Bronchial epithelial cell (primary cell): Measurements from ENCODE around the gene EAF1. TPM values are rescaled to one million over a fixed set of nuclear protein-coding genes. Genes with fewer than 3 reads are reported as not detected.
A peak's percentile ranks its signal among the peaks of the same experiment; 100 is the strongest.
"Not testable (repeated sequence)": the region's sequence is repeated elsewhere in the genome, so short reads cannot be mapped to it uniquely, and the experiment has no call there.

Experiments
- DNase-seq: peaks from one replicate; pipeline ENCODE4 v3.0.0-alpha.2; 2010; ENCODE audit warnings: low read depth
- FAIRE-seq: peaks from 2 replicates; lab custom pipeline; 2011; peaks lifted over from hg19 to GRCh38; lab: Jason Lieb, UNC
- H3K27me3 ChIP-seq: 2 replicates; pipeline ENCODE4 v1.5.1; 2011; ENCODE audit warnings: low read length; ENCODE audit not compliant: control insufficient read depth, insufficient read depth
- H3K36me3 ChIP-seq: 2 replicates; pipeline ENCODE4 v1.5.1; 2011; ENCODE audit warnings: low read length; ENCODE audit not compliant: control insufficient read depth, insufficient read depth
- H3K4me3 ChIP-seq: 2 replicates; pipeline ENCODE4 v1.5.1; 2011; ENCODE audit warnings: mild to moderate bottlenecking, low read depth, low read length, control low read depth
- total RNA-seq: library from RNA; depleted of rRNA; stranded (reverse); fragments of >200 nt; gene quantifications from 2 replicates; pipeline ENCODE4 v1.2.1, GENCODE V29; 2014
- TF ChIP-seq, protein P1 (sequence below): IDR thresholded peaks from 2 replicates; pipeline ENCODE4 v1.5.1; 2011; ENCODE audit warnings: mild to moderate bottlenecking, moderate library complexity, low read length, control low read depth, inconsistent platforms; ENCODE audit not compliant: insufficient read depth, severe bottlenecking

The EAF1 gene
- total RNA-seq: 34.0 and 34.2 TPM in 2 replicates

- peak within 1 kb of the TSS; percentile 93 for H3K4me3 ChIP-seq
- TF ChIP-seq, protein P1, sequence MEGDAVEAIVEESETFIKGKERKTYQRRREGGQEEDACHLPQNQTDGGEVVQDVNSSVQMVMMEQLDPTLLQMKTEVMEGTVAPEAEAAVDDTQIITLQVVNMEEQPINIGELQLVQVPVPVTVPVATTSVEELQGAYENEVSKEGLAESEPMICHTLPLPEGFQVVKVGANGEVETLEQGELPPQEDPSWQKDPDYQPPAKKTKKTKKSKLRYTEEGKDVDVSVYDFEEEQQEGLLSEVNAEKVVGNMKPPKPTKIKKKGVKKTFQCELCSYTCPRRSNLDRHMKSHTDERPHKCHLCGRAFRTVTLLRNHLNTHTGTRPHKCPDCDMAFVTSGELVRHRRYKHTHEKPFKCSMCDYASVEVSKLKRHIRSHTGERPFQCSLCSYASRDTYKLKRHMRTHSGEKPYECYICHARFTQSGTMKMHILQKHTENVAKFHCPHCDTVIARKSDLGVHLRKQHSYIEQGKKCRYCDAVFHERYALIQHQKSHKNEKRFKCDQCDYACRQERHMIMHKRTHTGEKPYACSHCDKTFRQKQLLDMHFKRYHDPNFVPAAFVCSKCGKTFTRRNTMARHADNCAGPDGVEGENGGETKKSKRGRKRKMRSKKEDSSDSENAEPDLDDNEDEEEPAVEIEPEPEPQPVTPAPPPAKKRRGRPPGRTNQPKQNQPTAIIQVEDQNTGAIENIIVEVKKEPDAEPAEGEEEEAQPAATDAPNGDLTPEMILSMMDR: peak; percentile 11
- H3K36me3 ChIP-seq: peaks cover 7% of the 10 kb centered on the region
- H3K27me3 ChIP-seq: no peaks in the 10 kb centered on the region
- peak; percentile 55 for DNase-seq
- no peak for FAIRE-seq
Measured at GRCh38 chr3:15427182-15427880, at the start of gene EAF1, which contains the start of gene METTL6. Gene EAF1, plus strand, starts transcription at chr3:15427598. Its CDS starts 182 bp downstream, at chr3:15427780. Gene METTL6, minus strand, starts transcription at chr3:15427544. Its CDS starts 1,033 bp downstream, at chr3:15426511.

- H3K36me3 ChIP-seq: no peaks in the 10 kb centered on the region
- TF ChIP-seq, protein P1: peak; percentile 78
- no peak overlapping the region for H3K4me3 ChIP-seq
- FAIRE-seq (no peak), DNase-seq (peak; percentile 85)
- no peaks in the 10 kb centered on the region for H3K27me3 ChIP-seq
Measured at GRCh38 chr3:15377961-15378791, 49.2 kb upstream of the EAF1 start.

GRCh38 chr3:15380980-15381890 is 46.2 kb upstream of the EAF1 start:
- H3K36me3 ChIP-seq: no peaks in the 10 kb centered on the region
- no peak for DNase-seq
- H3K4me3 ChIP-seq: no peak overlapping the region
- TF ChIP-seq, protein P1: no peak
- no peaks in the 10 kb centered on the region for H3K27me3 ChIP-seq
- no peak for FAIRE-seq

DNA sequence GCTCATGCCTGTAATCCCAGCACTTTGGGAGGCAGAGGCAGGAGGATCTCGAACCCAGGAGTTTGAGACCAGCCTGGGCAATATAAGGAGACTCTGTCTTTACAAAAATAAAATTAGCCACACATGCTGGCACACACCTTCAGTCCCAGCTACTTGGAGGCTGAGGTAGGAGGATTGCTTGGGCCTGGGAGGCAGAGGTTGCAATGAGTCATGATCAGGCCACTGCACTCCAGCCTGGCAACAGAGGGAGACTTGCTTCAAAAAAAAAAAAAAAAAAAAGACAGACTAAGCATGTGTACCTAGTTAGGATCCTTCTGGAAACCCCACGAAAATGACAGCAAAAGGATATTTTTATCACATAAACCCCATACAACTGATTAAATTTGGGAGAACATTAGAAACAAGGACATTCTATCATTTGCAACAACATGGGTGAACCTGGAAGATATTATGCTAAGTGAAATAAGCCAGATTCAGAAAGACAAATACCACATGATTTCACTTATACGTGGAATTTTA is 44.9 kb upstream of the EAF1 start:
- FAIRE-seq (no peak), DNase-seq (no peak)
- Histone ChIP-seq H3K36me3 (no peaks in the 10 kb centered on the region), H3K4me3 (no peak overlapping the region), H3K27me3 (no peaks in the 10 kb centered on the region)
- TF ChIP-seq, protein P1: no peak

DNA sequence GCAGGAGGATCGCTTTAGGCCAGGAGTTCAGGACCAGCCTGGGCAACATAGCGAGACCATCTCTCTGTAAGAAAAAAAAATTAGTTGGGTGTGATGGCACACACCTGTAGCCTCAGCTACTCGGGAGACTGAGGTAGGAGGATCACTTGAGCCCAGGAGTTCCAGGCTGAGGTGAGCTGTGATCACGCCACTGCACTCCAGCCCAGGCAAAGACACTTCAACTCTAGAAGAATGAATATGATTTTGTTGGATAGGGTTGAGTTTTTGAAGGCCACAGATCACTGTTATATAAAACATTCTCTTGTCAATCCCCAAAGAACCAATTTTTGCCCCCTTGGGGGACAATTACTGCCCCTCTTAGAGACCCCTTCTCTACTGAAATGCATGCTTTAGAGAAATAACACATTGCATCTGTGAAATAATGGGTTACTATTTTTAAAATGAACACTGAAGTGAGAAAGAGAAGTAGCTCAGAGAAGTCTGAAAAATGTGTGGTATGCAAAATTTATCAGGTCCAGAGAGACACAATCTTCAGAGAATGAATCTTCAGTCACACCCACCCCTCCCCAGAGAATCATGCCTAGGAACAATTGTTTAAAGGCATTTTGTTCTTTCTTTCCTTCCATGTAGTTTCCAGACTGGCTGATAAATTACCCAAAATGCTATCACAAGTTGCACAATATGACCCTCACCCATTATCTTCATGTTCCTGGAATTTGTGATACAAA is 42.7 kb upstream of the EAF1 start:
- Histone ChIP-seq H3K27me3 (no peaks in the 10 kb centered on the region), H3K36me3 (no peaks in the 10 kb centered on the region), H3K4me3 (no peak overlapping the region)
- DNase-seq: no peak
- TF ChIP-seq, protein P1: no peak
- FAIRE-seq: no peak

DNA sequence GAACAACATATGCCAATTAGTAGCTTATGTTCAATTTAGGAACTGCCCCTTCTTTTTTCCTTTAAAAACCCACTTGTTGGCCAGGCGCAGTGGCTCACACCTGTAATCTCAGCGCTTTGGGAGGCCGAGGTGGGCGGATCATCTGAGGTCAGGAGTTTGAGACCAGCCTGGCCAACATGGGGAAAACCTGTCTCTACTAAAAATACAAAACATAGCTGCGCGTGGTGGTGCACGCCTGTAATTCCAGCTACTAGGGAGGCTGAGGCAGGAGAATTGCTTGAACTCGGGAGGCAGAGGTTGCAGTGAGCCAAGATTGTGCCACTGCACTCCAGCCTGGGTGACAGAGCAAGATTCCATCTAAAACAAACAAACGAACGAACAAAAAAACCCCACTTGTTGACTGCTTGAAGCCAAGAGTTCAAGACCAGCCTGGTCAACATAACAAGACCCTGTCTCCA is 42.1 kb upstream of the EAF1 start:
- not testable (repeated sequence) for FAIRE-seq

More for the DNA sequence above, 42.1 kb upstream of the EAF1 start:
- not testable (repeated sequence) for H3K27me3 ChIP-seq, H3K36me3 ChIP-seq, H3K4me3 ChIP-seq, DNase-seq
